Caco-2 (cell line): ENCODE results near the gene TSPAN1. TPM values are rescaled to one million over a fixed set of nuclear protein-coding genes. Genes with fewer than 3 reads are reported as not detected.

Source experiments
- BruUV-seq: library from RNA; stranded (reverse); fragments of 400-500 nt; replicated peaks from 2 replicates; lab custom pipeline; 2021; lab: Mats Ljungman, UMichigan
- CTCF ChIA-PET: fragments of 300-600 bp; sonication (Branson Sonifier 250); formaldehyde crosslinking; loops from one replicate; lab custom pipeline; 2022; ENCODE audit warnings: antibody characterized with exemption; lab: Charles Lee
- POLR2A ChIA-PET: fragments of 300-600 bp; sonication (Branson Sonifier 250); formaldehyde crosslinking; loops from one replicate; lab custom pipeline; 2022; ENCODE audit warnings: antibody characterized with exemption; lab: Charles Lee
- DNase-seq, 2 experiments: peaks; one replicate each; pipeline versions ENCODE4 v3.0.0 to v3.0.0-alpha.2; 2020 to 2022
- H3K27me3 ChIP-seq: replicated peaks from 2 replicates; pipeline ENCODE4 v1.6.0; 2011; ENCODE audit warnings: low read length; ENCODE audit not compliant: control insufficient read depth, insufficient read depth
- H3K36me3 ChIP-seq: 2 replicates; pipeline ENCODE4 v1.5.1; 2011; ENCODE audit warnings: low read length; ENCODE audit not compliant: control insufficient read depth, insufficient read depth
- H3K4me1 ChIP-seq: fragments of 250-450 bp; sonication (Bioruptor Pico); 2 replicates; pipeline ENCODE4 v1.5.1; 2020; ENCODE audit warnings: mild to moderate bottlenecking
- H3K4me3 ChIP-seq: 2 replicates; pipeline ENCODE4 v1.5.1; 2011; ENCODE audit warnings: low read depth, mild to moderate bottlenecking, control low read depth, low read length
- H3K9me3 ChIP-seq: fragments of 250-450 bp; sonication (Bioruptor Pico); 2 replicates; pipeline ENCODE4 v1.5.1; 2020; ENCODE audit warnings: mild to moderate bottlenecking, moderate library complexity
- H3K27ac Mint-ChIP-seq: one replicate; pipeline ENCODE4 v1.8.0; 2022; ENCODE audit warnings: mixed read lengths; ENCODE audit not compliant: unreplicated experiment
- H3K27me3 Mint-ChIP-seq: one replicate; pipeline ENCODE4 v1.8.0; 2022; ENCODE audit warnings: mixed read lengths; ENCODE audit not compliant: insufficient read depth, unreplicated experiment
- H3K36me3 Mint-ChIP-seq: one replicate; pipeline ENCODE4 v1.8.0; 2022; ENCODE audit warnings: mild to moderate bottlenecking, mixed read lengths; ENCODE audit not compliant: insufficient read depth, unreplicated experiment
- H3K4me1 Mint-ChIP-seq: one replicate; pipeline ENCODE4 v1.8.0; 2022; ENCODE audit warnings: low read depth, mixed read lengths; ENCODE audit not compliant: unreplicated experiment
- H3K4me3 Mint-ChIP-seq: one replicate; pipeline ENCODE4 v1.8.0; 2022; ENCODE audit warnings: mild to moderate bottlenecking, moderate library complexity, mixed read lengths; ENCODE audit not compliant: unreplicated experiment
- H3K9me3 Mint-ChIP-seq: one replicate; pipeline ENCODE4 v1.8.0; 2022; ENCODE audit warnings: mixed read lengths; ENCODE audit not compliant: unreplicated experiment
- intact Hi-C: fragments of 100-400 bp; cut with micrococcal nuclease; formaldehyde crosslinking; loops from one replicate; pipeline ENCODE4 v1.10.0; 2022; ENCODE audit not compliant: unreplicated experiment
- total RNA-seq: library from RNA; stranded (reverse); gene quantifications from 2 replicates; pipeline ENCODE4 v1.2.3, GENCODE V29; 2022
- TF ChIP-seq, protein P1 (sequence below), 2 experiments: fragments of 200-600 bp in 1 of 2; IDR thresholded peaks; 1 replicate in 1 of 2; 2 replicates in 1 of 2; pipeline versions ENCODE4 v1.5.1 to v1.8.0; 2011 to 2022; ENCODE audit warnings: antibody characterized with exemption in 1 of 2, control low read depth in 1 of 2, inconsistent platforms in 1 of 2, low read depth in 1 of 2, low read length in 1 of 2, mild to moderate bottlenecking in 1 of 2, moderate library complexity in 1 of 2; ENCODE audit not compliant: insufficient read depth in 1 of 2, severe bottlenecking in 1 of 2, unreplicated experiment in 1 of 2

Gene TSPAN1
- total RNA-seq, 1 experiment from 2014 or later = 0.34 TPM

DNA sequence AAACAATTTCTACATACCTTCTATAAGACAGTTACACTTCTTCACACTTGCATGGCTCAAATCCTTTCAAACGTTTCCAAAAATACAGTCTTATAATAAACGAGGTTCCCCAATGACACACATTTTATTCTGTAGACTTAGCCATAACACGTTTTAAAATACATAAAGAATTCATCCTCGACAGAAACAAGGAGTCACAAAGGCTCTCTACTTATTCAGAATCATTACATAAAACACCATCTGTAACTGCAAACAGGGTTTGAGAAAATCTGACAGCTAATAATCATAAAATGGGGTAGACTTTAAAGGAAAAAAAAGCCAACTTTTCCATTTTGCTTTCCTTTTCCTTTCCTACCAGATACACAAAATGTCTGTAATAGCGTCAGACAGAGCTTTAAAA, 44.3 kb upstream of the TSPAN1 start:
- BruUV-seq = no TSS peak
- H3K4me1 ChIP-seq = no peaks in the 10 kb centered on the region
- no peaks in the 10 kb centered on the region for H3K27me3 ChIP-seq
- Mint-ChIP-seq H3K27me3 (no peaks in the 10 kb centered on the region), H3K9me3 (no peaks in the 10 kb centered on the region), H3K4me3 (peak overlapping the region; percentile 100), H3K4me1 (no peaks in the 10 kb centered on the region), H3K27ac (no peak overlapping the region), H3K36me3 (peaks cover 14% of the 10 kb centered on the region)
- no peaks in the 10 kb centered on the region for H3K36me3 ChIP-seq
- intact Hi-C loops = no loop called here
- H3K4me3 ChIP-seq = no peak overlapping the region; the same call in 1 of the 2 replicates
- CTCF ChIA-PET = no interaction called here
- TF ChIP-seq, protein P1, sequence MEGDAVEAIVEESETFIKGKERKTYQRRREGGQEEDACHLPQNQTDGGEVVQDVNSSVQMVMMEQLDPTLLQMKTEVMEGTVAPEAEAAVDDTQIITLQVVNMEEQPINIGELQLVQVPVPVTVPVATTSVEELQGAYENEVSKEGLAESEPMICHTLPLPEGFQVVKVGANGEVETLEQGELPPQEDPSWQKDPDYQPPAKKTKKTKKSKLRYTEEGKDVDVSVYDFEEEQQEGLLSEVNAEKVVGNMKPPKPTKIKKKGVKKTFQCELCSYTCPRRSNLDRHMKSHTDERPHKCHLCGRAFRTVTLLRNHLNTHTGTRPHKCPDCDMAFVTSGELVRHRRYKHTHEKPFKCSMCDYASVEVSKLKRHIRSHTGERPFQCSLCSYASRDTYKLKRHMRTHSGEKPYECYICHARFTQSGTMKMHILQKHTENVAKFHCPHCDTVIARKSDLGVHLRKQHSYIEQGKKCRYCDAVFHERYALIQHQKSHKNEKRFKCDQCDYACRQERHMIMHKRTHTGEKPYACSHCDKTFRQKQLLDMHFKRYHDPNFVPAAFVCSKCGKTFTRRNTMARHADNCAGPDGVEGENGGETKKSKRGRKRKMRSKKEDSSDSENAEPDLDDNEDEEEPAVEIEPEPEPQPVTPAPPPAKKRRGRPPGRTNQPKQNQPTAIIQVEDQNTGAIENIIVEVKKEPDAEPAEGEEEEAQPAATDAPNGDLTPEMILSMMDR (IDR thresholded peaks at IDR 0.05; ENCODE audit: insufficient read depth in 1 of 2, low read depth in 1 of 2, low read length in 1 of 2, severe bottlenecking in 1 of 2, unreplicated experiment in 1 of 2) = no peak
- H3K9me3 ChIP-seq = no peaks in the 10 kb centered on the region
- DNase-seq = no peak
- POLR2A ChIA-PET = no interaction called here

DNA sequence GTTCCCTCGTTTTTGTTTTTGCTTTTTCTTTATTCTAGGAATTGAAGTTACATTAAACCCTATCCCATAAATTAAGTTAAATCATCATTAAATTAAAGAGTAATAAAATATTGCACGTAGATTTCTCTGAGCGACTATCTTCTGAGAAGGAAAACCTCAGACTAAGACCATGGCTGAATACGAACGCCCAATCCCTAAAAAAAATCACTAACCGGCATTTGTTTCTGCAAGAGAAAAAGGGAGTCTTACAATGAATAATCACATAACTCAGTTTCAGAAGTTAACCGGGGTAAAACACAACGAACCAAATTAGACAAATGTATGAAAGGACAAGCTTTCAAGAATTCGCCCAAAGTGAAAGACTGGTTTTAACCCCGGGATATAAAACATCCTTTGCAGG, 43.8 kb upstream of the TSPAN1 start:
- H3K4me1 ChIP-seq = no peaks in the 10 kb centered on the region
- Mint-ChIP-seq H3K36me3 (peaks cover 14% of the 10 kb centered on the region), H3K4me3 (peak overlapping the region; percentile 100), H3K9me3 (no peaks in the 10 kb centered on the region), H3K27me3 (no peaks in the 10 kb centered on the region), H3K4me1 (no peaks in the 10 kb centered on the region), H3K27ac (no peak overlapping the region)
- intact Hi-C loops = no loop called here
- no peaks in the 10 kb centered on the region for H3K36me3 ChIP-seq
- ChIA-PET POLR2A (no interaction called here), CTCF (interaction anchor here (1.8 kb wide), 1 partner anchor 92 kb away, joined by 4 read pairs; no protein-coding TSS in a partner anchor)
- BruUV-seq = no TSS peak
- TF ChIP-seq, protein P1 (IDR thresholded peaks at IDR 0.05; ENCODE audit: insufficient read depth in 1 of 2, low read depth in 1 of 2, low read length in 1 of 2, severe bottlenecking in 1 of 2, unreplicated experiment in 1 of 2) = no peak
- DNase-seq = no peak
- H3K27me3 ChIP-seq = no peaks in the 10 kb centered on the region
- no peaks in the 10 kb centered on the region for H3K9me3 ChIP-seq
- H3K4me3 ChIP-seq = peak overlapping the region; percentile 66

DNA sequence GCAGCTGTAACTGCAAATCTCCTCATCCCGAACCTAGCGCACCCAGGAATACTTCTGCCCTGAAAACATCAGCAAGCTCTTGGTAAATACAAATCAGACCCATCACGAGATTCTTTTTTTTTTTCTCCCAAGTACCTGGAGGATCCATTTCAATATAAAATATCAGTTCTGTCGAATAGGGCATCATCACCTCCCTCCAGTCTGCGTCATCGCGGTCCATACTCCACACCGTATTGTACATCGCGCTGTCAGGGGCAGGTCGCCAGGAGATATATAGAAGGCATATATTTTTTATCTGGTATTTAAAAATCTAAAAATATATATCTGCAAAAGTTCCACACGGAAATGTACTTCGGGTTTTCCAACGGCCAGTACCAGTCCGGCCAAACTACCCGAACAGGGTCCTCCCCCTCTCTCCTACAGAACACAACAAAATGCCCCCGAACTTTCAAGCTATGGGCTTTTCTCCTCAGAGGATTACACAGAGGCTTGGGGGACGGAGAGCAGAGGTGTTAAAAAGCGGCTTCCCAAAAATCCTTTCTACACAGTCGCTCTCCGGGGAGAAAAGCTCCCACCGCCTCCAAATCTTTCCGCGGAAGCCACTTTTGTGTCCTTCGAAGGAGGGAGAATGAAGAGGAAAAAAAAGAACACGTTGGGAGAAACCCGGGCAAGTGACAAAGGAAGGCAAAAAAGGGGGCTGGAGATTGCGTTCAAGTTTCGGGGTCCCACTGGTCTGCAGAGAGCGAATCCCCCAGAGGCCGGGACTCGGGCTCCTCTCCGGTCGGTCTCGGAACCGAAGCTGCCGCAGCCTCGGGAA, 43.0 kb upstream of the TSPAN1 start:
- POLR2A ChIA-PET = interaction anchor here (0.6 kb wide), 3 partner anchors 46 to 146 kb away, joined by 3 to 4 read pairs (median 3); no protein-coding TSS in a partner anchor
- no peaks in the 10 kb centered on the region for H3K4me1 Mint-ChIP-seq

More for the DNA sequence above, 43.0 kb upstream of the TSPAN1 start:
- H3K27me3 ChIP-seq = no peaks in the 10 kb centered on the region
- H3K4me1 ChIP-seq = no peaks in the 10 kb centered on the region
- Mint-ChIP-seq H3K36me3 (peaks cover 14% of the 10 kb centered on the region), H3K9me3 (no peaks in the 10 kb centered on the region), H3K27me3 (no peaks in the 10 kb centered on the region), H3K27ac (peak overlapping the region; percentile 100), H3K4me3 (peak overlapping the region; percentile 100)
- H3K36me3 ChIP-seq = no peaks in the 10 kb centered on the region
- TSS peak; percentile 60 for BruUV-seq
- intact Hi-C loops = loop anchor here (2.0 kb wide), 1 partner anchor 95 kb away; no protein-coding TSS in a partner anchor
- no peak for DNase-seq
- H3K4me3 ChIP-seq = peak overlapping the region; percentile 66
- CTCF ChIA-PET = interaction anchor here (0.8 to 1.8 kb wide), 2 partner anchors 69 to 92 kb away, joined by 3 to 4 read pairs; no protein-coding TSS in a partner anchor
- TF ChIP-seq, protein P1 (IDR thresholded peaks at IDR 0.05; ENCODE audit: insufficient read depth in 1 of 2, low read depth in 1 of 2, low read length in 1 of 2, severe bottlenecking in 1 of 2, unreplicated experiment in 1 of 2) = no peak
- no peaks in the 10 kb centered on the region for H3K9me3 ChIP-seq
